Measurements from ENCODE around the gene HPN.

DNA sequence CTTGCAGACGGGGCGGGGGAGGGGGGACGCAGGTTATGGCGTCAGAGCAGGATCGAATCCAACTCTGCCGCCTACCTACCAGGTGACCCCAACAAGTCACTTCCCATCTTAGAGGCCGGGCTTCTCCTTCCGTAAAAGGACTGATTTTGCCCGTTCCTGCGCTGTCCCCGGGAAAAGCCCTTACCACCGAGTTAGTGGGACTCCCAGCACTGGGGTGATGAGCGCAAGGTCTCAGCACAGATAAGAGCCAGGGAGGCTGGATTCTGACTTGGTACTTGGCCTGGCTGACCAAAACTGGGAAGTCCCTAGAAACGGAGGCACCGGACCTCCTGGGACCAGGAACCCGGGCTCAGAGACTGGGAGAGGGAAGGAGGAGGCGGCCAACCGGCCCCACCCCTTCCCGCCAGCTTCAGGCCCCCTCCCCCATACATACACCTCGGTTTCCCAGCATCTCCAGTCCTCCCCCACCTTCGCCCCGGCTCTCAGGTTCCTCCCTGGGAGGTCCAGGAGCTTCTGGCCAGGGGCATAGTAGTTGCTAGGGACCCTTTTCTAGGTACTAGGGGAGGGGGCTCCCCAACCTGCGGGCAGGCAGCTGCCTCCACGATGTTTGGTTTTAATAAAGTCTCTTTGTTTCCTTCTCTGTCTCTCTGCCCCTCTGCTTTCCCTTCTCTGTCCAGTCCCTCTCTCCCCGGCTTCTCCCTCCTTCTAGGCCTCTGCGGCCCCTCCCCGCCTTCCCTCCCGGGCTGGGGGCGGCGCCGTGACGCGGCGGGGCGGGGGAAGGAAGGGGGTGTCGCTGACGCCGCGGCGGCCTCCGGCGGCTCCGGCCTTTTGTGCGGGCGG lies 41.8 kb upstream of the HPN start, which contains the start of gene GRAMD1A:
- TF ChIP-seq, protein P1, sequence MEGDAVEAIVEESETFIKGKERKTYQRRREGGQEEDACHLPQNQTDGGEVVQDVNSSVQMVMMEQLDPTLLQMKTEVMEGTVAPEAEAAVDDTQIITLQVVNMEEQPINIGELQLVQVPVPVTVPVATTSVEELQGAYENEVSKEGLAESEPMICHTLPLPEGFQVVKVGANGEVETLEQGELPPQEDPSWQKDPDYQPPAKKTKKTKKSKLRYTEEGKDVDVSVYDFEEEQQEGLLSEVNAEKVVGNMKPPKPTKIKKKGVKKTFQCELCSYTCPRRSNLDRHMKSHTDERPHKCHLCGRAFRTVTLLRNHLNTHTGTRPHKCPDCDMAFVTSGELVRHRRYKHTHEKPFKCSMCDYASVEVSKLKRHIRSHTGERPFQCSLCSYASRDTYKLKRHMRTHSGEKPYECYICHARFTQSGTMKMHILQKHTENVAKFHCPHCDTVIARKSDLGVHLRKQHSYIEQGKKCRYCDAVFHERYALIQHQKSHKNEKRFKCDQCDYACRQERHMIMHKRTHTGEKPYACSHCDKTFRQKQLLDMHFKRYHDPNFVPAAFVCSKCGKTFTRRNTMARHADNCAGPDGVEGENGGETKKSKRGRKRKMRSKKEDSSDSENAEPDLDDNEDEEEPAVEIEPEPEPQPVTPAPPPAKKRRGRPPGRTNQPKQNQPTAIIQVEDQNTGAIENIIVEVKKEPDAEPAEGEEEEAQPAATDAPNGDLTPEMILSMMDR (IDR thresholded peaks at IDR 0.05), result no peak
- TF ChIP-seq POLR2A (IDR thresholded peaks at IDR 0.05) (peak; percentile 87), EP300 (IDR thresholded peaks at IDR 0.05) (peak; percentile 76)
